Left renal pelvis (tissue), 4 donors: Measurements from ENCODE around the gene B4GALT7. TPM values are rescaled to one million over a fixed set of nuclear protein-coding genes. Genes with fewer than 3 reads are reported as not detected.

Source experiments
- DNase-seq, 4 donors: peaks; one replicate each; pipeline ENCODE4 v3.0.0-alpha.2; 2013; ENCODE audit warnings: low read depth in 4 of 4, low spot score in 3 of 4
- polyA plus RNA-seq, 4 donors: library from polyadenylated mRNA; unstranded; fragments of 120-200 nt; gene quantifications; one replicate each; pipeline ENCODE4 v1.2.1, GENCODE V29; 2013; ENCODE audit not compliant: insufficient read length in 4 of 4

B4GALT7 gene
- polyA plus RNA-seq, 4 donors, result 18.6 to 29.0 (median 22.1) TPM

GRCh38 chr5:177592905-177593304 lies 7.0 kb upstream of the B4GALT7 start:
- no peak for DNase-seq

DNA sequence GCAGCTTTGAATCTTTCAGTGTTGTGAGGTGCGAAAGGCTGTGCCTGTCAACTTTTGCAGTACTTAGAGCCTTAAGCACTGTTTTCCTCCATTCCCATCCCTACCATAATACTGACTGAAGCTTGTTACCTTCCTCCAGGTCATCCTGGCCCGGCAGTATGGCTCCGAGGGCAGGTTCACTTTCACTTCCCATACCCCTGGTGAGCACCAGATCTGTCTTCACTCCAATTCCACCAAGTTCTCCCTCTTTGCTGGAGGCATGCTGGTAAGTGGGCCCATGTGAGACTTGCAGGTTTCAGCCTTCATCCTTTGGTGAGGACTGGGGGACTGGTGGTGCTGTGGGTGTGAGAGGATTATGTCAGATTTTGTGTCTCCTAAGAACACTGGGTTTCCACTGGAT lies 6.4 kb upstream of the B4GALT7 start:
- no peak for DNase-seq

DNA sequence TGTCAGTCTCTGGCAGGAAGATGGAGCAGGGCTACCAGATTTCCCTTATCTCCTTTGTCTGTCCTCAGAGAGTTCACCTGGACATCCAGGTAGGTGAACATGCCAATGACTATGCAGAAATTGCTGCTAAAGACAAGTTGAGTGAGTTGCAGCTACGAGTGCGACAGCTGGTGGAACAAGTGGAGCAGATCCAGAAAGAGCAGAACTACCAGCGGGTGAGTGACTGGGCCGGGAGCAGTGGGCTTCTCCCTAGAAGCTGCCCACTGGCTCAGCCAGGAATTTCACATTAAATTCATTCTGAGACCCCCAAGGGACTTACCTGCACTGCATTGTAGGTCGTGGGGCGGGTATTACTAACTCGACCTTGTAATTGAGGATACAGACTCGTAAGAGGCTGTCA lies 5.9 kb upstream of the B4GALT7 start:
- no peak for DNase-seq

GRCh38 chr5:177595026-177595585 lies 4.8 kb upstream of the B4GALT7 start:
- no peak for DNase-seq

DNA sequence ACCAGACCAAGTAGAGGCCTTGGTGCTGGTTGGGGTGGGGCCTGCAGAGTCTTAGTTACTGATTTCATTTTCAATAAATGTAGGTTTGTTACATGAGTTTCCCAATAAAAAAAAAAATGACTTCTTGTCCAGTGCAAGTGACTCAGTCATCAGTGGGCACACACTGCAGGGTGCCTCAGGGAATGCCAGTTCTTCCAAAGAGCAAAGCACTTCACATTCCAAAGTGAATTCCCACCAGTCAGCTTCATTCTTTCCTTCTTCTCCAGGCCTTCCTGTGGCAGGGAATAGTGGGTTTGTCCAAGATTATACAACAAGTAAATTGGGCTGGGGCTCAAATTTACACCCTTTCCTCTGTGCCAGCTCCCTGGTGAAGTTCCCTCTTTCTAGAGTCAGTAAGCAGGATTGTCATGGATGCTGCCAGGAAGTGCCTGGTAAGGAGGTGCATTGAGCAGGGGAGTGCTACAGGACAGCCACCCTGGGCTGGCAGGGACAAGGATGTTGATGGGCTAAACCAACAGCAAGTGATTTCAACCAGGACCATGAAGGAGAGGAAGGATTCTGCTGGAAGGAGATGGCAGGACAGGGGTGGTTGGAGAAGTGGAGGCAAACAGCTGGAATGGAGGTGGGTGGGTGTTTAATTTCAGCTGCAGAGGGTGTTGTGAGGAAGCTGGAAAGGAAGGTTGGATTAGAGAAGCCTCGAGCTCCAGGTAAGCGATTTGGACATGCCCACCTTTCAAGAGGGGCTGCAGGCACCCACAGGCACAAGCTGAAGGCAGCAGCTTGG lies 3.7 kb upstream of the B4GALT7 start:
- no peak for DNase-seq

GRCh38 chr5:177596775-177597238 lies 3.1 kb upstream of the B4GALT7 start:
- DNase-seq, result no peak

DNA sequence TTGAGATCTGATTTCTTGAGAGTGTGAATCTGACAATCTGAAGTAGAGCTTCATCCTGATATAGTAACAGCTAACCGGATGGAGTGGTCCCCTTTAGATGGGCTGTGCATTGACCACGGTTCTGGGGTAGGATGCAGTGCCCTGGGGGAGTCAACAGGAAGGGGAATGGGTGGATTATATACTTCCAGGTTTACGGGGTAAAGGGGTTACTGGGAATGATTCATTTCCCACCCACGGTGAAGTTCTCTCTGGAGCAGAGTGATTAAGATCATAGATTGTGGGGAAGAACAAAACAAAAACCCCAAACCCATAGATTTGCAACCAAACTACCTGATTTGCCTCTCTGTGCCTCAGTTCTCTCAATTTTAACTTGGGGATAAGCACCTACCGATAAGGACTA lies 1.5 kb upstream of the B4GALT7 start:
- no peak for DNase-seq

- DNase-seq, result no peak
Measured at GRCh38 chr5:177600508-177601018, 631 bp downstream of the B4GALT7 start.

DNA sequence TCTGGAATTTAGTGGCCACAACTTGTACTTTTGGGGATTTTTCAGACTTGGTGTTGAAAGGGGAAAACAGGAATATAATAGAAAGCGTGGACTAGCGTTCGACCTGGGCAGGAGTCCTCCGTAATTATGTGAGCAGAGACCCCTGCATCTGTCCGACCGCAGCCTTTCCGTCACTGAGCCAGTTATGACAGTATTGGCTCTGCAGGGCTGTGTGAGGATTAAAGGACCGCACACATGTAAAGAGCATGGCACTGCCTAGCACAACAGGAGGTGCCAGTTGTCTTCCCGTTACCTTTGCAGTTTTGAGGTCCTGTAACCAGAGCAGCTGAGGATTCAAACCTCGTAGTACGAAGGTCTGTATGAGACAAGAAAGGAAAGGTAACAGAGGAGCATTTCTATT lies 1.2 kb downstream of the B4GALT7 start:
- DNase-seq, result no peak

GRCh38 chr5:177601577-177602457 lies 1.9 kb downstream of the B4GALT7 start:
- DNase-seq, result no peak

GRCh38 chr5:177602458-177602830 lies 2.5 kb downstream of the B4GALT7 start:
- no peak for DNase-seq

- DNase-seq, result no peak
Measured at GRCh38 chr5:177603631-177604030, 3.7 kb downstream of the B4GALT7 start.

DNA sequence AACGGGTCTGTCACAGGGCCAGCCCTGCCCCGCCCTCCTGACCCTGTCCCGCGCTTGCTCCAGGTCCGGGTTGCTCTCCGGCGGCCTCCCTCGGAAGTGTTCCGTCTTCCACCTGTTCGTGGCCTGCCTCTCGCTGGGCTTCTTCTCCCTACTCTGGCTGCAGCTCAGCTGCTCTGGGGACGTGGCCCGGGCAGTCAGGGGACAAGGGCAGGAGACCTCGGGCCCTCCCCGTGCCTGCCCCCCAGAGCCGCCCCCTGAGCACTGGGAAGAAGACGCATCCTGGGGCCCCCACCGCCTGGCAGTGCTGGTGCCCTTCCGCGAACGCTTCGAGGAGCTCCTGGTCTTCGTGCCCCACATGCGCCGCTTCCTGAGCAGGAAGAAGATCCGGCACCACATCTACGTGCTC lies 4.2 kb downstream of the B4GALT7 start:
- DNase-seq, result no peak

DNA sequence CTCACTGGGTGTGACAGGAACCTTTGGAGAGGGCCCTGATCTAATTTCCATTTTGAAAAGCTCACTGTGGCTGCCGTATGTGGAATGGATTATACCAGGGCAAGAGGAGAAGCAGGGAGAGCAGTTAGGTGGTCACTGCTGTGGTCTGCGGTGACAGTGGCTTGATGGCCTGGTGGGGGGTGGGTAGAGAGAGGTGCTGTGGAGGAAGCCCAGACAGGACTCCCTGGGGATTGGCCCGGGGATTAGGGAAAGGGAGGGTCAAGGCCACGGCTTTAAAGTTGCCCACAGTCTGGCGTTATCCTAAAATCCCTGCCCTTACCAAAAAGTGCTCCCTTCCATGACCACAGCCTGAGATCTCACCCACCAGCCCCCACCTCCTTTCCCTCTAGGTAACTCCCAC lies 4.7 kb downstream of the B4GALT7 start:
- DNase-seq, result no peak

GRCh38 chr5:177605078-177605477 lies 5.1 kb downstream of the B4GALT7 start:
- DNase-seq, result no peak

DNA sequence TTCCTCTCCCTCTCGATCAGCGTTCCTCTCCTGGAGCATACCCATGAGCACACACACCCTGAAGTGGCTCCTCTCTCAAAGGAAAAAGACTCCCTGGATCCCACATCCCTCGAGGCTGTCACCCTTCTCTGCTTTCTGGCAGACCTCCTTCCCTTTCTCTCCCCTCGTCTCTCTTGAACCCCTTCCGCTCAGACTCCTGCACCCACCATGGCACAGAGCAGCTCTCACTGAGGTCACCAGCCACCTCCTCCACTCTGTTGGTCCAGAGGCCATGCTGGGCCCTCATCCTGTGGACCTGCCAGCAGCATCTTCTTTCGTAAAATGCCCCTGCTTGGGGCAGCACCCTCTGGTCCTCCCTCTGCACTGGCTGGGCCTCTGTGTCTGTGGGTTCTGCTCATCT lies 5.7 kb downstream of the B4GALT7 start:
- DNase-seq, result no peak

GRCh38 chr5:177606071-177607051 lies 6.4 kb downstream of the B4GALT7 start:
- DNase-seq, result no peak

GRCh38 chr5:177607115-177607451 lies 7.2 kb downstream of the B4GALT7 start:
- DNase-seq, result no peak

- peak in 3 of 4 donors; percentile 60 to 73 (median 61) for DNase-seq
Measured at GRCh38 chr5:177607452-177608192, 7.7 kb downstream of the B4GALT7 start.
